ENCODE measurements around the gene PHAF1.
A peak's percentile ranks its signal among the peaks of the same experiment; 100 is the strongest.

PHAF1 gene

GRCh38 chr16:67104845-67105244 is 4.9 kb upstream of the PHAF1 start:
- no peaks in the 10 kb centered on the region for H3K4me1 ChIP-seq (ENCODE audit: control insufficient read depth, insufficient read depth, low read length)
- H3K27me3 ChIP-seq (ENCODE audit: control insufficient read depth, insufficient read depth, low read length, poor library complexity, severe bottlenecking), result no peaks in the 10 kb centered on the region
- H3K4me3 ChIP-seq (ENCODE audit: insufficient read depth, low read depth, low read length), result no peak overlapping the region
- H3K36me3 ChIP-seq (ENCODE audit: control insufficient read depth, insufficient read depth, low read length), result no peaks in the 10 kb centered on the region
- no peak overlapping the region for H3K27ac ChIP-seq (ENCODE audit: insufficient read depth, low read depth, low read length, poor library complexity, severe bottlenecking)
- no peaks in the 10 kb centered on the region for H3K9me3 ChIP-seq (ENCODE audit: control insufficient read depth, low read length)
- 85 to 95% methylated on average over 6 of the region's 6 CpGs for WGBS, 2 experiments

- no peaks in the 10 kb centered on the region for H3K4me1 ChIP-seq (ENCODE audit: control insufficient read depth, insufficient read depth, low read length)
- no peaks in the 10 kb centered on the region for H3K27me3 ChIP-seq (ENCODE audit: control insufficient read depth, insufficient read depth, low read length, poor library complexity, severe bottlenecking)
- H3K36me3 ChIP-seq (ENCODE audit: control insufficient read depth, insufficient read depth, low read length), result no peaks in the 10 kb centered on the region
- H3K9me3 ChIP-seq (ENCODE audit: control insufficient read depth, low read length), result no peaks in the 10 kb centered on the region
- 89 to 90% methylated on average over 2 of the region's 2 CpGs for WGBS, 2 experiments
- H3K4me3 ChIP-seq (ENCODE audit: insufficient read depth, low read depth, low read length), result no peak overlapping the region
- H3K27ac ChIP-seq (ENCODE audit: insufficient read depth, low read depth, low read length, poor library complexity, severe bottlenecking), result no peak overlapping the region
These were observed 4.5 kb upstream of the PHAF1 start for GRCh38 chr16:67105246-67105645.

- Histone ChIP-seq H3K4me1 (ENCODE audit: control insufficient read depth, insufficient read depth, low read length) (peaks cover 5% of the 10 kb centered on the region), H3K9me3 (ENCODE audit: control insufficient read depth, low read length) (no peaks in the 10 kb centered on the region), H3K27ac (ENCODE audit: insufficient read depth, low read depth, low read length, poor library complexity, severe bottlenecking) (no peak overlapping the region), H3K36me3 (ENCODE audit: control insufficient read depth, insufficient read depth, low read length) (no peaks in the 10 kb centered on the region), H3K4me3 (ENCODE audit: insufficient read depth, low read depth, low read length) (no peak overlapping the region), H3K27me3 (ENCODE audit: control insufficient read depth, insufficient read depth, low read length, poor library complexity, severe bottlenecking) (no peaks in the 10 kb centered on the region)
- 75 to 77% methylated on average over 4 of the region's 5 CpGs for WGBS, 2 experiments
These were observed 3.9 kb upstream of the PHAF1 start for GRCh38 chr16:67105881-67106280.

DNA sequence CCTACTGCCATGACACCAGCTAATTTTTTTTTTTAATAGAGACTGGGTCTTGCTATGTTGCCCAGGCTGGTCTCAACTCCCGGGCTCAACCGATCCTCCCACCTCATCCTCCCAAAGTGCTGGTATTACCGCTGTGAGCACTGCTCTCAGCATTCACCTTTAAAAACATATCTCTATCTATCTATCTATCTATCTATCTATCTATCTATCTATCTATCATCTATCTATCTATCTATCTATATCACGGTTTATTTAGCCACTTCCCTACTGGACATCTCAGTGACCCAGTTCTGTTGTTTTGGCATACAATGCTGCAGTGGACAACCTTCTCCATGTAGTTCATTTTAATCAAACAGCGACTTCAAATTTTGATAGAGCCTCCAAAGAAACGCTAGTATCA is 1.3 kb upstream of the PHAF1 start:
- no peaks in the 10 kb centered on the region for H3K27me3 ChIP-seq (ENCODE audit: control insufficient read depth, insufficient read depth, low read length, poor library complexity, severe bottlenecking)
- 94 to 95% methylated on average over 6 of the region's 6 CpGs for WGBS, 2 experiments
- no peaks in the 10 kb centered on the region for H3K9me3 ChIP-seq (ENCODE audit: control insufficient read depth, low read length)
- H3K36me3 ChIP-seq (ENCODE audit: control insufficient read depth, insufficient read depth, low read length), result no peaks in the 10 kb centered on the region
- H3K4me1 ChIP-seq (ENCODE audit: control insufficient read depth, insufficient read depth, low read length), result peaks cover 7% of the 10 kb centered on the region
- H3K4me3 ChIP-seq (ENCODE audit: insufficient read depth, low read depth, low read length), result no peak overlapping the region
- H3K27ac ChIP-seq (ENCODE audit: insufficient read depth, low read depth, low read length, poor library complexity, severe bottlenecking), result no peak overlapping the region

DNA sequence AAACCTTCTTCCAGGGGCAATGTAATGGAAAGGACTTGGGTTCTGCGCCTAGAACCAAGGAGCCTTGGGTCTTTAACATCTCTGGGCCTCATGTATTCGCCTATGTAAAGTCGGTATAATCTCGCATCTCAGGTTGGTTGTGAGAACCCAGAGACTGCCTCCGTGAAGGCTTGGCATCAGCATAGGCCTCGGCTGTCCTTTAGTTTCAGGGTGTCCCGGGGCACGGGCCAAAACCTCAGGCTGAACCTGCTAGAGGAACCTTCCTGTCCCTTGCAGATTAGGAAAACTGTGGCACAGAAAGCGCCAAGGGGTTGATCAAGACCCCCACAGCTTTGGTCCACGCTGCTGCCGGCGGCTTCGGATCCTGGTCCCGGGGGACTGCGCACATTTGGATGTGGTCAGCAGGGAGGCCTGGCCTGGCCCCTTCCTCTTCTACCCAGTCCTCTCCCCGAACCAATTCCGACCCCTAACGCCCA is 772 bp upstream of the PHAF1 start:
- no peaks in the 10 kb centered on the region for H3K36me3 ChIP-seq (ENCODE audit: control insufficient read depth, insufficient read depth, low read length)
- no peaks in the 10 kb centered on the region for H3K9me3 ChIP-seq (ENCODE audit: control insufficient read depth, low read length)
- H3K27ac ChIP-seq (ENCODE audit: insufficient read depth, low read depth, low read length, poor library complexity, severe bottlenecking), result no peak overlapping the region
- H3K27me3 ChIP-seq (ENCODE audit: control insufficient read depth, insufficient read depth, low read length, poor library complexity, severe bottlenecking), result no peaks in the 10 kb centered on the region
- H3K4me3 ChIP-seq (ENCODE audit: insufficient read depth, low read depth, low read length), result peak overlapping the region; percentile 83
- 76 to 77% methylated on average over 18 of the region's 18 CpGs for WGBS, 2 experiments
- H3K4me1 ChIP-seq (ENCODE audit: control insufficient read depth, insufficient read depth, low read length), result peaks cover 7% of the 10 kb centered on the region

GRCh38 chr16:67111951-67112444 is 2.3 kb downstream of the PHAF1 start:
- Histone ChIP-seq H3K4me3 (ENCODE audit: insufficient read depth, low read depth, low read length) (no peak overlapping the region), H3K9me3 (ENCODE audit: control insufficient read depth, low read length) (no peaks in the 10 kb centered on the region), H3K27ac (ENCODE audit: insufficient read depth, low read depth, low read length, poor library complexity, severe bottlenecking) (no peak overlapping the region), H3K36me3 (ENCODE audit: control insufficient read depth, insufficient read depth, low read length) (no peaks in the 10 kb centered on the region), H3K4me1 (ENCODE audit: control insufficient read depth, insufficient read depth, low read length) (peaks cover 7% of the 10 kb centered on the region), H3K27me3 (ENCODE audit: control insufficient read depth, insufficient read depth, low read length, poor library complexity, severe bottlenecking) (no peaks in the 10 kb centered on the region)
- 87 to 99% methylated on average over 4 of the region's 4 CpGs for WGBS, 2 experiments

GRCh38 chr16:67112591-67113399 is 3.1 kb downstream of the PHAF1 start:
- 95 to 97% methylated on average over 3 to 4 of the region's 4 CpGs for WGBS, 2 experiments
- Histone ChIP-seq H3K4me3 (ENCODE audit: insufficient read depth, low read depth, low read length) (no peak overlapping the region), H3K36me3 (ENCODE audit: control insufficient read depth, insufficient read depth, low read length) (no peaks in the 10 kb centered on the region), H3K27me3 (ENCODE audit: control insufficient read depth, insufficient read depth, low read length, poor library complexity, severe bottlenecking) (no peaks in the 10 kb centered on the region), H3K27ac (ENCODE audit: insufficient read depth, low read depth, low read length, poor library complexity, severe bottlenecking) (no peak overlapping the region), H3K9me3 (ENCODE audit: control insufficient read depth, low read length) (no peaks in the 10 kb centered on the region), H3K4me1 (ENCODE audit: control insufficient read depth, insufficient read depth, low read length) (peaks cover 7% of the 10 kb centered on the region)

DNA sequence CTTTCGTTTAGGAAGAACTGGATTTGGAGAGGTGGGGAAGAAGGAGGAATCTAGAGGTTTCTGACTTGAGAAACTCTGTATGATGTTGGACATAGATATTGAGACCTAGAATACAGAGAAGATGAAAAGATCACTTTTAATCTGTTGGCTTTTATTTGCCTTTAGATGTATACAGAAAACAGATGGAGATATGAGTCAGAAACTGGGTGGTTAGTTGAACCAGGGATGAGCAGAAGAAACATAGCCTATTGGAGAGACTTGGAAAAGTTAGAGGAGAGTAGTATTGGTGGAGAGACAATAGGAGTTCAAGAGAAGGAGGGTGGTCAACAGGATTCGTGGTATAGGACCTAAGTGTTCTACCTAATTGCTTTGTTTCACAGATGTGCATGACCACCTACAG is 5.1 kb downstream of the PHAF1 start:
- WGBS, 2 experiments, result 89 to 96% methylated on average over 2 of the region's 2 CpGs
- Histone ChIP-seq H3K36me3 (ENCODE audit: control insufficient read depth, insufficient read depth, low read length) (no peaks in the 10 kb centered on the region), H3K4me1 (ENCODE audit: control insufficient read depth, insufficient read depth, low read length) (peaks cover 7% of the 10 kb centered on the region), H3K4me3 (ENCODE audit: insufficient read depth, low read depth, low read length) (no peak overlapping the region), H3K9me3 (ENCODE audit: control insufficient read depth, low read length) (no peaks in the 10 kb centered on the region), H3K27ac (ENCODE audit: insufficient read depth, low read depth, low read length, poor library complexity, severe bottlenecking) (no peak overlapping the region), H3K27me3 (ENCODE audit: control insufficient read depth, insufficient read depth, low read length, poor library complexity, severe bottlenecking) (no peaks in the 10 kb centered on the region)

DNA sequence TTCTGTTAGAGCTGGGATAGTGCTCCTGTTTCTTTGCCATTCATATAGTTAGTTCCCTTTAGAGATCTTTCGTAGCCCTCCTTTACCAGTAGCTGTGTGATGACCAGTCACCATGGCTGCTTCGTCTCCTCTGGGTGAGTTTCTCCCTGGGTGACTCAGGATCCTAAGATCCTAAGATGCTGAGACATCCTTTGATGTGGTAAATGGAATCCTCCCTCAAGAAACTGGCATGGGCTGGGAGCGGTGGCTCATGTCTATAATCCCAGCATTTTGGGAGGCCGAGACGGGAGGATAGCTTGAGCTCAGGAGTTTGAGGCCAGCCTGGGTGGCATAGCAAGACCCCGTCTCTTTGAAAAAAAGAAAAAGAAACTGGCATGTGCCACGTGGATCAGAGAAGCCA is 5.9 kb downstream of the PHAF1 start:
- no peak overlapping the region for H3K27ac ChIP-seq (ENCODE audit: insufficient read depth, low read depth, low read length, poor library complexity, severe bottlenecking)
- no peaks in the 10 kb centered on the region for H3K36me3 ChIP-seq (ENCODE audit: control insufficient read depth, insufficient read depth, low read length)
- peaks cover 5% of the 10 kb centered on the region for H3K4me1 ChIP-seq (ENCODE audit: control insufficient read depth, insufficient read depth, low read length)
- H3K9me3 ChIP-seq (ENCODE audit: control insufficient read depth, low read length), result no peaks in the 10 kb centered on the region
- no peaks in the 10 kb centered on the region for H3K27me3 ChIP-seq (ENCODE audit: control insufficient read depth, insufficient read depth, low read length, poor library complexity, severe bottlenecking)
- WGBS, 2 experiments, result 92 to 93% methylated on average over 7 of the region's 7 CpGs
- H3K4me3 ChIP-seq (ENCODE audit: insufficient read depth, low read depth, low read length), result no peak overlapping the region

DNA sequence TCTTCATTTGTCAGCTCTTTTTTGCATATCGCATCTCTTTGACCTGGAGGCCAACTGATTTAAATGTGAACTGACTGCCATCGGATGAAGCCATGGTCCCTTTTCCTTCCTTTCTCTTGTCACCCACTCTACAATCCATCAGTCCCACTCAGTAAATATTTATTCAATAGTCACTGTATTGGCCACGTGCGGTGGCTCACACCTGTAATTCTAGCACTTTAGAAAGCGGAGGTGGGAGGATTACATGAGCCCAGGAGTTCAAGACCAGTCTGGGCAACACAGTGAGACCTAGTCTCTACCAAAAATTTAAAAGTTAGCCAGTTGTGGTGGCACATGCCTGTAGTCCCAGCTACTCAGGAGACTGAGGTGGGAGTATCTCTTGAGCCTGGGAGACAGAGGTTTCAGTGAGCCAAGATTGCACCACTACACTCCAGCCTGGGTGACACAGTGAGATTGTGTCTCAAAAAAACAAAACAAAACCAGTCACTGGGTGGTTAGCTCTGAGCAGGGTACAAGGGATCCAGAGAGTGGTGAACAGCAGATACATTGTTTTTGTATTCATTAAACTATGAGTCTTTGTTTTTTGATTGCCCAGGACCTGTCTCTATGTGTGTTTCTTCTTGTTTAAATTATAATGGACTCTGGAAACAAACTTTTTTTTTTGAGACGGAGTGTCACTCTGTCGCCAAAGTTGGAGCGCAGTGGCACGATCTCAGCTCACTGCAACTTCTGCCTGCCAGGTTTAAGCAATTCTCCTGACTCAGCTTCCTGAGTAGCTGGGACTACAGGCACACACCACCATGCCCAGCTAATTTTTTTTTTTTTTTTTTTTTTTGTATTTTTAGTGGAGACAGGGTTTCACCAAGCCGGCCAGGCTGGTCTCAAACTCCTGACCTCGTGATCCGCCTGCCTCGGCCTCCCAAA is 6.9 kb downstream of the PHAF1 start:
- Histone ChIP-seq H3K9me3 (ENCODE audit: control insufficient read depth, low read length) (no peaks in the 10 kb centered on the region), H3K4me3 (ENCODE audit: insufficient read depth, low read depth, low read length) (no peak overlapping the region), H3K4me1 (ENCODE audit: control insufficient read depth, insufficient read depth, low read length) (no peaks in the 10 kb centered on the region), H3K27me3 (ENCODE audit: control insufficient read depth, insufficient read depth, low read length, poor library complexity, severe bottlenecking) (no peaks in the 10 kb centered on the region), H3K36me3 (ENCODE audit: control insufficient read depth, insufficient read depth, low read length) (no peaks in the 10 kb centered on the region), H3K27ac (ENCODE audit: insufficient read depth, low read depth, low read length, poor library complexity, severe bottlenecking) (no peak overlapping the region)
- WGBS, 2 experiments, result 90 to 94% methylated on average over 13 of the region's 13 CpGs
